ENCODE data around the gene UGT2B17.
"Not testable (repeated sequence)": the region's sequence is repeated elsewhere in the genome, so short reads cannot be mapped to it uniquely, and the experiment has no call there.

Gene UGT2B17

DNA sequence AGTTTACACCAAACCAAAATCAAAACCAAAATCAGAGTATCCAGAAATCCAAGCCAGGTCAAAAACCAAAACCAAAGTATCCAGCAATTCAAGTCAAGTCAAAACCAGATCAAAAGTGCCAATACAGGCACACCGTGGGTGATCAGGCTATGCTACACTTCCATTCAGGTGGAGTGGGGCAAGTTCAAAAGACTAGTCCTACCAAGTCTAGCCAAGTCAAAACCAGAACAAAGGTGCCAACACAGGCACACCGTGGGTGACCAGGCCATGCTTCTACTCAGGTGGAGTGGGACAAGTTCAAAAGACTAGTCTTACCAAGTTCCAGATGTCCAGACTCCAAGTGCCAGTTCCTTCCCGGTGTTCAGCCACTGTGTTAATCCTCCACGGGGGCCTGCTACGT lies 486 bp downstream of the UGT2B17 start:
- no CpG with 5 or more reads among the region's 5 CpGs for WGBS, 2 donors (ENCODE audit: extremely low coverage in 2 of 2, insufficient read length in 2 of 2, insufficient replicate concordance in 1 of 2)
- not testable (repeated sequence) for H3K27me3 ChIP-seq (ENCODE audit: control insufficient read depth in 3 of 3, insufficient read depth in 3 of 3, low read depth in 1 of 3, low read length in 3 of 3); H4K91ac ChIP-seq (ENCODE audit: low read depth, low read length, poor library complexity); DNase-seq (ENCODE audit: low spot score); H3K79me1 ChIP-seq (ENCODE audit: low read depth, low read length); H2AK5ac ChIP-seq (ENCODE audit: low read depth, low read length); H3K4me2 ChIP-seq (ENCODE audit: insufficient read depth, low read length, poor library complexity, severe bottlenecking); H2BK15ac ChIP-seq (ENCODE audit: low read length); H3K14ac ChIP-seq (ENCODE audit: low read length); H3K27ac ChIP-seq (replicated peaks; ENCODE audit: low read length); H2BK12ac ChIP-seq (ENCODE audit: low read length); H3K23ac ChIP-seq (ENCODE audit: low read depth, low read length, poor library complexity); H3K9ac ChIP-seq (ENCODE audit: low read depth, low read length, poor library complexity); H3K4me1 ChIP-seq (ENCODE audit: control insufficient read depth in 2 of 2, insufficient read depth in 1 of 2, low read depth in 1 of 2, low read length in 2 of 2); H3K9me3 ChIP-seq (replicated peaks in 1 of 2; ENCODE audit: control insufficient read depth in 2 of 2, insufficient read depth in 1 of 2, low read depth in 1 of 2, low read length in 2 of 2); H3K4me3 ChIP-seq (ENCODE audit: low read length in 2 of 2); H2BK120ac ChIP-seq (ENCODE audit: low read depth, low read length); H2BK5ac ChIP-seq (ENCODE audit: low read length); H3K18ac ChIP-seq (ENCODE audit: low read length); H3K36me3 ChIP-seq (replicated peaks in 1 of 2; ENCODE audit: control insufficient read depth in 2 of 2, insufficient read depth in 2 of 2, low read length in 2 of 2); H4K8ac ChIP-seq (ENCODE audit: low read depth, low read length); H2AFZ ChIP-seq (ENCODE audit: low read length); H3K4ac ChIP-seq (ENCODE audit: low read length)

GRCh38 chr4:68575081-68575480 lies 1.0 kb downstream of the UGT2B17 start:
- H2AK5ac ChIP-seq (ENCODE audit: low read depth, low read length), result no peak overlapping the region
- no peak overlapping the region for H2AFZ ChIP-seq (ENCODE audit: low read length)
- no peak overlapping the region for H4K8ac ChIP-seq (ENCODE audit: low read depth, low read length)
- WGBS, 2 donors (ENCODE audit: extremely low coverage in 2 of 2, insufficient read length in 2 of 2, insufficient replicate concordance in 1 of 2), result no CpG with 5 or more reads among the region's 1 CpG
- H3K4me3 ChIP-seq (ENCODE audit: low read length in 2 of 2), result no peak overlapping the region
- H3K27me3 ChIP-seq (ENCODE audit: control insufficient read depth in 3 of 3, insufficient read depth in 3 of 3, low read depth in 1 of 3, low read length in 3 of 3), result no peaks in the 10 kb centered on the region
- no peak overlapping the region for H3K14ac ChIP-seq (ENCODE audit: low read length)
- H3K18ac ChIP-seq (ENCODE audit: low read length), result no peak overlapping the region
- no peak overlapping the region for H2BK15ac ChIP-seq (ENCODE audit: low read length)
- no peaks in the 10 kb centered on the region for H3K36me3 ChIP-seq (replicated peaks in 1 of 2; ENCODE audit: control insufficient read depth in 2 of 2, insufficient read depth in 2 of 2, low read length in 2 of 2)
- no peaks in the 10 kb centered on the region for H3K4me1 ChIP-seq (ENCODE audit: control insufficient read depth in 2 of 2, insufficient read depth in 1 of 2, low read depth in 1 of 2, low read length in 2 of 2)
- no peak overlapping the region for H4K91ac ChIP-seq (ENCODE audit: low read depth, low read length, poor library complexity)
- no peaks in the 10 kb centered on the region for H3K9me3 ChIP-seq (replicated peaks in 1 of 2; ENCODE audit: control insufficient read depth in 2 of 2, insufficient read depth in 1 of 2, low read depth in 1 of 2, low read length in 2 of 2)
- H3K4ac ChIP-seq (ENCODE audit: low read length), result no peak overlapping the region
- no peak overlapping the region for H3K9ac ChIP-seq (ENCODE audit: low read depth, low read length, poor library complexity)
- no peak overlapping the region for H3K4me2 ChIP-seq (ENCODE audit: insufficient read depth, low read length, poor library complexity, severe bottlenecking)
- no peak overlapping the region for H3K23ac ChIP-seq (ENCODE audit: low read depth, low read length, poor library complexity)
- no peak overlapping the region for H3K27ac ChIP-seq (replicated peaks; ENCODE audit: low read length)
- DNase-seq (ENCODE audit: low spot score), result no peak
- no peak overlapping the region for H2BK5ac ChIP-seq (ENCODE audit: low read length)
- H2BK120ac ChIP-seq (ENCODE audit: low read depth, low read length), result no peak overlapping the region
- no peaks in the 10 kb centered on the region for H3K79me1 ChIP-seq (ENCODE audit: low read depth, low read length)
- H2BK12ac ChIP-seq (ENCODE audit: low read length), result no peak overlapping the region

- Histone ChIP-seq H4K8ac (ENCODE audit: low read depth, low read length) (no peak overlapping the region), H2AK5ac (ENCODE audit: low read depth, low read length) (no peak overlapping the region), H2BK5ac (ENCODE audit: low read length) (no peak overlapping the region), H2BK15ac (ENCODE audit: low read length) (no peak overlapping the region), H3K4me1 (ENCODE audit: control insufficient read depth in 2 of 2, insufficient read depth in 1 of 2, low read depth in 1 of 2, low read length in 2 of 2) (no peaks in the 10 kb centered on the region), H2BK120ac (ENCODE audit: low read depth, low read length) (no peak overlapping the region), H3K18ac (ENCODE audit: low read length) (no peak overlapping the region), H3K27me3 (ENCODE audit: control insufficient read depth in 3 of 3, insufficient read depth in 3 of 3, low read depth in 1 of 3, low read length in 3 of 3) (no peaks in the 10 kb centered on the region), H3K27ac (replicated peaks; ENCODE audit: low read length) (no peak overlapping the region), H3K9ac (ENCODE audit: low read depth, low read length, poor library complexity) (no peak overlapping the region), H3K4me2 (ENCODE audit: insufficient read depth, low read length, poor library complexity, severe bottlenecking) (no peak overlapping the region), H3K4me3 (ENCODE audit: low read length in 2 of 2) (no peak overlapping the region), H2AFZ (ENCODE audit: low read length) (no peak overlapping the region), H3K23ac (ENCODE audit: low read depth, low read length, poor library complexity) (no peak overlapping the region), H2BK12ac (ENCODE audit: low read length) (no peak overlapping the region), H3K9me3 (replicated peaks in 1 of 2; ENCODE audit: control insufficient read depth in 2 of 2, insufficient read depth in 1 of 2, low read depth in 1 of 2, low read length in 2 of 2) (no peaks in the 10 kb centered on the region), H4K91ac (ENCODE audit: low read depth, low read length, poor library complexity) (no peak overlapping the region), H3K79me1 (ENCODE audit: low read depth, low read length) (no peaks in the 10 kb centered on the region), H3K4ac (ENCODE audit: low read length) (no peak overlapping the region), H3K14ac (ENCODE audit: low read length) (no peak overlapping the region), H3K36me3 (replicated peaks in 1 of 2; ENCODE audit: control insufficient read depth in 2 of 2, insufficient read depth in 2 of 2, low read length in 2 of 2) (no peaks in the 10 kb centered on the region)
- no peak for DNase-seq (ENCODE audit: low spot score)
- WGBS, 2 donors (ENCODE audit: extremely low coverage in 2 of 2, insufficient read length in 2 of 2, insufficient replicate concordance in 1 of 2), result no CpG with 5 or more reads among the region's 3 CpGs
Observed at GRCh38 chr4:68572653-68573170, 3.4 kb downstream of the UGT2B17 start.

DNA sequence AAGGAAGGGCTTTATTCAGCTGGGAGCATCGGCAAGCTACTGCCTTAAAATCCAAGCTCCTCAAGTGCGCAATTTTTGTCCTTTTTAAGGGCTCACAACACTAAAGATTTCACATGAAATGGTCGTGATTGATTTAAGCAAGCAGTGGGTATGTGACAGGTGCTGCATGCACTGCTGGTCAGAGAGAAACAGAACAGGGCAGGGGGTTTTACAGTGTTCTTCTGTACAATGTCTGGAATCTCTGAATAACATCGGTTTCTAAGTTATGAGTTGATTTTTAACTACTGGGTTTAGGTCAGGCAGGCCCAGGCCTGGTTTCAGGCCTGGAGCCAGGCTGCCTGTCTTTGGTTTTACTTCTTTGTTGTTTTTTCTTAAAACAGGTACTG lies 6.0 kb downstream of the UGT2B17 start:
- H3K4ac ChIP-seq (ENCODE audit: low read length), result no peak overlapping the region
- H3K27me3 ChIP-seq (ENCODE audit: control insufficient read depth in 3 of 3, insufficient read depth in 3 of 3, low read depth in 1 of 3, low read length in 3 of 3), result no peaks in the 10 kb centered on the region
- no CpG with 5 or more reads among the region's 4 CpGs for WGBS, 2 donors (ENCODE audit: extremely low coverage in 2 of 2, insufficient read length in 2 of 2, insufficient replicate concordance in 1 of 2)
- no peak overlapping the region for H2BK12ac ChIP-seq (ENCODE audit: low read length)
- no peak overlapping the region for H3K27ac ChIP-seq (replicated peaks; ENCODE audit: low read length)
- no peak overlapping the region for H2AFZ ChIP-seq (ENCODE audit: low read length)
- H2AK5ac ChIP-seq (ENCODE audit: low read depth, low read length), result no peak overlapping the region
- H3K18ac ChIP-seq (ENCODE audit: low read length), result no peak overlapping the region
- no peak overlapping the region for H2BK15ac ChIP-seq (ENCODE audit: low read length)
- H2BK120ac ChIP-seq (ENCODE audit: low read depth, low read length), result no peak overlapping the region
- no peak overlapping the region for H3K4me2 ChIP-seq (ENCODE audit: insufficient read depth, low read length, poor library complexity, severe bottlenecking)
- no peak overlapping the region for H3K4me3 ChIP-seq (ENCODE audit: low read length in 2 of 2)
- H3K9ac ChIP-seq (ENCODE audit: low read depth, low read length, poor library complexity), result no peak overlapping the region
- no peak overlapping the region for H3K14ac ChIP-seq (ENCODE audit: low read length)
- no peak overlapping the region for H4K91ac ChIP-seq (ENCODE audit: low read depth, low read length, poor library complexity)
- H3K79me1 ChIP-seq (ENCODE audit: low read depth, low read length), result no peaks in the 10 kb centered on the region
- no peaks in the 10 kb centered on the region for H3K4me1 ChIP-seq (ENCODE audit: control insufficient read depth in 2 of 2, insufficient read depth in 1 of 2, low read depth in 1 of 2, low read length in 2 of 2)
- no peak overlapping the region for H4K8ac ChIP-seq (ENCODE audit: low read depth, low read length)
- H3K23ac ChIP-seq (ENCODE audit: low read depth, low read length, poor library complexity), result no peak overlapping the region
- H3K36me3 ChIP-seq (replicated peaks in 1 of 2; ENCODE audit: control insufficient read depth in 2 of 2, insufficient read depth in 2 of 2, low read length in 2 of 2), result no peaks in the 10 kb centered on the region
- H2BK5ac ChIP-seq (ENCODE audit: low read length), result no peak overlapping the region
- DNase-seq (ENCODE audit: low spot score), result no peak
- no peaks in the 10 kb centered on the region for H3K9me3 ChIP-seq (replicated peaks in 1 of 2; ENCODE audit: control insufficient read depth in 2 of 2, insufficient read depth in 1 of 2, low read depth in 1 of 2, low read length in 2 of 2)

Data from neuronal stem cell (in vitro differentiated cells).